OCI-LY1 (cell line): ENCODE results near the gene ACSL6.

Experiments
- H2AFZ ChIP-seq: fragments of 200-600 bp; sonication (generic), shearing (Covaris generic); 2 replicates; pipeline ENCODE4 v1.6.0; 2014; ENCODE audit warnings: antibody characterized with exemption, mild to moderate bottlenecking, low read length
- H3F3A ChIP-seq: fragments of 200-600 bp; sonication (generic), shearing (Covaris generic); 2 replicates; pipeline ENCODE4 v1.6.0; 2014; ENCODE audit warnings: mild to moderate bottlenecking, antibody characterized with exemption, low read length, moderate library complexity; ENCODE audit not compliant: insufficient read depth
- H3K27ac ChIP-seq: fragments of 200-600 bp; sonication (generic); 2 replicates; pipeline ENCODE4 v1.5.1; 2014; ENCODE audit warnings: low read length, mixed run types, mild to moderate bottlenecking, low read depth; ENCODE audit not compliant: poor library complexity, severe bottlenecking
- H3K27me3 ChIP-seq: fragments of 200-600 bp; sonication (generic); 2 replicates; pipeline ENCODE4 v1.6.0; 2014; ENCODE audit warnings: antibody characterized with exemption, mild to moderate bottlenecking, low read length, moderate library complexity; ENCODE audit not compliant: insufficient read depth
- H3K36me3 ChIP-seq: fragments of 200-600 bp; sonication (generic); 2 replicates; pipeline ENCODE4 v1.6.1; 2014; ENCODE audit warnings: mild to moderate bottlenecking, antibody characterized with exemption, low read length, moderate library complexity, mixed read lengths; ENCODE audit not compliant: insufficient read depth
- H3K4me1 ChIP-seq: fragments of 200-600 bp; sonication (generic); 2 replicates; pipeline ENCODE4 v1.5.1; 2014; ENCODE audit warnings: mild to moderate bottlenecking, low read length, moderate library complexity; ENCODE audit not compliant: insufficient read depth, severe bottlenecking
- H3K4me2 ChIP-seq: fragments of 200-600 bp; sonication (generic), shearing (Covaris generic); 2 replicates; pipeline ENCODE4 v1.6.1; 2014; ENCODE audit warnings: low read length
- H3K4me3 ChIP-seq: fragments of 200-600 bp; sonication (generic); 2 replicates; pipeline ENCODE4 v1.5.1; 2014; ENCODE audit warnings: low read length, low read depth, mild to moderate bottlenecking, mixed read lengths; ENCODE audit not compliant: poor library complexity, severe bottlenecking
- H3K79me2 ChIP-seq: fragments of 200-600 bp; shearing (Covaris generic); 2 replicates; pipeline ENCODE4 v1.6.1; 2016; ENCODE audit warnings: mixed run types, low read length, mixed read lengths; ENCODE audit not compliant: insufficient read depth
- H3K9ac ChIP-seq: fragments of 200-600 bp; sonication (generic), shearing (Covaris generic); 2 replicates; pipeline ENCODE4 v1.6.1; 2014; ENCODE audit warnings: mild to moderate bottlenecking, low read length, mixed read lengths
- H3K9me2 ChIP-seq: fragments of 200-600 bp; sonication (generic), shearing (Covaris generic); 2 replicates; pipeline ENCODE4 v1.6.1; 2014; ENCODE audit warnings: low read depth, mild to moderate bottlenecking, low read length, mixed read lengths
- H3K9me3 ChIP-seq: fragments of 200-600 bp; shearing (Covaris generic); 2 replicates; pipeline ENCODE4 v1.6.1; 2014; ENCODE audit warnings: low read length, mixed read lengths
- H4K20me1 ChIP-seq: fragments of 200-600 bp; sonication (generic), shearing (Covaris generic); 2 replicates; pipeline ENCODE4 v1.6.0; 2016; ENCODE audit warnings: mild to moderate bottlenecking, low read length; ENCODE audit not compliant: insufficient read depth
- CTCF ChIP-seq: fragments of 200-600 bp; sonication (generic), shearing (Covaris generic); IDR thresholded peaks from 2 replicates; pipeline ENCODE4 v1.5.1; 2017; ENCODE audit warnings: mild to moderate bottlenecking, antibody characterized with exemption, low read length, moderate library complexity, mixed read lengths
- EZH2 ChIP-seq: fragments of 200-600 bp; sonication (generic), shearing (Covaris generic); IDR thresholded peaks from 2 replicates; pipeline ENCODE4 v1.8.0; 2017; ENCODE audit warnings: borderline replicate concordance, mixed run types, mild to moderate bottlenecking, antibody characterized with exemption, low read length, moderate library complexity, mixed read lengths

Gene ACSL6

GRCh38 chr5:131959906-131960305 is 51.6 kb downstream of the ACSL6 start:
- H3K27me3 ChIP-seq = peaks cover 3% of the 10 kb centered on the region; the same call in 1 of the 2 replicates
- no peak overlapping the region for H3K9ac ChIP-seq
- no peak overlapping the region for H3K4me2 ChIP-seq
- H3K27ac ChIP-seq = no peak overlapping the region
- no peaks in the 10 kb centered on the region for H3F3A ChIP-seq
- no peaks in the 10 kb centered on the region for H3K36me3 ChIP-seq
- H2AFZ ChIP-seq = no peak overlapping the region
- no peaks in the 10 kb centered on the region for H3K9me2 ChIP-seq
- H3K4me1 ChIP-seq = no peaks in the 10 kb centered on the region
- H3K9me3 ChIP-seq = no peaks in the 10 kb centered on the region
- no peaks in the 10 kb centered on the region for H4K20me1 ChIP-seq
- no peak overlapping the region for H3K4me3 ChIP-seq
- no peaks in the 10 kb centered on the region for H3K79me2 ChIP-seq
- TF ChIP-seq CTCF = no peak

- no peaks in the 10 kb centered on the region for H3F3A ChIP-seq
- H3K79me2 ChIP-seq = no peaks in the 10 kb centered on the region
- no peak overlapping the region for H3K27ac ChIP-seq
- no peak overlapping the region for H3K4me2 ChIP-seq
- no peak overlapping the region for H2AFZ ChIP-seq
- H3K27me3 ChIP-seq = no peaks in the 10 kb centered on the region
- H3K4me3 ChIP-seq = no peak overlapping the region
- no peak overlapping the region for H3K9ac ChIP-seq
- TF ChIP-seq CTCF = no peak
- no peak for TF ChIP-seq EZH2
- H4K20me1 ChIP-seq = no peaks in the 10 kb centered on the region
- no peaks in the 10 kb centered on the region for H3K4me1 ChIP-seq
- H3K9me3 ChIP-seq = no peaks in the 10 kb centered on the region
- H3K9me2 ChIP-seq = no peaks in the 10 kb centered on the region
- H3K36me3 ChIP-seq = no peaks in the 10 kb centered on the region
Measured at GRCh38 chr5:131959136-131959535, 52.3 kb downstream of the ACSL6 start.

GRCh38 chr5:131957721-131958441 is 53.6 kb downstream of the ACSL6 start:
- no peak overlapping the region for H3K9ac ChIP-seq
- H2AFZ ChIP-seq = no peak overlapping the region
- H3K4me2 ChIP-seq = no peak overlapping the region
- H3K36me3 ChIP-seq = no peaks in the 10 kb centered on the region
- H4K20me1 ChIP-seq = no peaks in the 10 kb centered on the region
- H3K79me2 ChIP-seq = no peaks in the 10 kb centered on the region
- no peak overlapping the region for H3K4me3 ChIP-seq
- no peaks in the 10 kb centered on the region for H3K9me2 ChIP-seq
- H3K9me3 ChIP-seq = no peaks in the 10 kb centered on the region
- no peak overlapping the region for H3K27ac ChIP-seq
- H3K27me3 ChIP-seq = no peaks in the 10 kb centered on the region
- H3K4me1 ChIP-seq = no peaks in the 10 kb centered on the region
- no peaks in the 10 kb centered on the region for H3F3A ChIP-seq
- no peak for TF ChIP-seq CTCF
- TF ChIP-seq EZH2 = no peak
